Hepatocyte (in vitro differentiated cells): ENCODE data around the gene LRTM1.

Source experiments
- CTCF ChIP-seq: fragments of 200-600 bp; sonication (generic); IDR thresholded peaks from 2 replicates; pipeline ENCODE4 v1.5.1; 2016; ENCODE audit warnings: antibody characterized with exemption, mild to moderate bottlenecking; ENCODE audit not compliant: poor library complexity
- EZH2phosphoT487 ChIP-seq: fragments of 200-600 bp; sonication (generic); IDR thresholded peaks from one replicate; pipeline ENCODE4 v1.6.1; 2018; ENCODE audit warnings: antibody characterized with exemption, mild to moderate bottlenecking, low read depth, moderate library complexity; ENCODE audit not compliant: unreplicated experiment, severe bottlenecking

GRCh38 chr3:54968546-54969172 lies 40.8 kb upstream of the LRTM1 start:
- no peak for TF ChIP-seq EZH2phosphoT487
- TF ChIP-seq CTCF, result no peak
